GM12878 (cell line): ENCODE data around the gene SLC39A6.
"Not testable (repeated sequence)": the region's sequence is repeated elsewhere in the genome, so short reads cannot be mapped to it uniquely, and the experiment has no call there.

Experiments used
- BCL11A ChIP-seq: IDR thresholded peaks from 2 replicates; pipeline ENCODE4 v1.6.1; 2011; ENCODE audit warnings: low read depth, low read length
- BRCA1 ChIP-seq: IDR thresholded peaks from 2 replicates; pipeline ENCODE4 v1.6.1; 2011; ENCODE audit warnings: low read depth, low read length, improper control_type of control experiment
- GABPA ChIP-seq: IDR thresholded peaks from 2 replicates; pipeline ENCODE4 v1.6.1; 2014; ENCODE audit warnings: antibody characterized with exemption, low read depth, mild to moderate bottlenecking, inconsistent platforms
- POLR2A ChIP-seq: IDR thresholded peaks from 2 replicates; pipeline ENCODE4 v1.6.1; 2011; ENCODE audit warnings: low read depth, mild to moderate bottlenecking, low read length
- RFX5 ChIP-seq: IDR thresholded peaks from 2 replicates; pipeline ENCODE4 v1.6.1; 2011; ENCODE audit warnings: low read depth, low read length, improper control_type of control experiment
- SREBF2 ChIP-seq: IDR thresholded peaks from 2 replicates; pipeline ENCODE4 v1.6.1; 2012; ENCODE audit warnings: mild to moderate bottlenecking, low read length
- ZBED1 ChIP-seq: IDR thresholded peaks from 2 replicates; pipeline ENCODE4 v1.6.1; 2016; ENCODE audit warnings: borderline replicate concordance
- TF ChIP-seq, protein P1 (sequence below), 3 experiments: IDR thresholded peaks in 2 of 3; conservative IDR thresholded peaks in 1 of 3; 2 replicates each; pipeline ENCODE4 v1.5.1; 2011; ENCODE audit warnings: low read depth in 3 of 3, low read length in 3 of 3, mild to moderate bottlenecking in 3 of 3, control low read depth in 2 of 3, moderate library complexity in 2 of 3, inconsistent platforms in 1 of 3, mixed read lengths in 1 of 3; ENCODE audit not compliant: control insufficient read depth in 2 of 3, insufficient read depth in 1 of 3; ENCODE audit errors: extremely low read depth in 1 of 3

DNA sequence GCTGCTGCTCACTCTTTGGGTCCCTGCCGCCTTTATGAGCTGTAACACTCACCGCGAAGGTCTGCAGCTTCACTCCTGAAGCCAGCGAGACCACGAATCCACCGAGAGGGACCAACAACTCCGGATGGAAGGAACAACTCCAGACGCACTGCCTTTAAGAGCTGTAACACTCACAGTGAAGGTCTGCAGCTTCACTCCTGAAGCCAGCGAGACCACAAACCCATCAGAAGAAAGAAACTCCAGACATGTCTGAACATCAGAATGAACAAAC is 64.4 kb downstream of the SLC39A6 start:
- not testable (repeated sequence) for TF ChIP-seq POLR2A, ZBED1, RFX5, GABPA, BCL11A, SREBF2, BRCA1
- TF ChIP-seq, protein P1, sequence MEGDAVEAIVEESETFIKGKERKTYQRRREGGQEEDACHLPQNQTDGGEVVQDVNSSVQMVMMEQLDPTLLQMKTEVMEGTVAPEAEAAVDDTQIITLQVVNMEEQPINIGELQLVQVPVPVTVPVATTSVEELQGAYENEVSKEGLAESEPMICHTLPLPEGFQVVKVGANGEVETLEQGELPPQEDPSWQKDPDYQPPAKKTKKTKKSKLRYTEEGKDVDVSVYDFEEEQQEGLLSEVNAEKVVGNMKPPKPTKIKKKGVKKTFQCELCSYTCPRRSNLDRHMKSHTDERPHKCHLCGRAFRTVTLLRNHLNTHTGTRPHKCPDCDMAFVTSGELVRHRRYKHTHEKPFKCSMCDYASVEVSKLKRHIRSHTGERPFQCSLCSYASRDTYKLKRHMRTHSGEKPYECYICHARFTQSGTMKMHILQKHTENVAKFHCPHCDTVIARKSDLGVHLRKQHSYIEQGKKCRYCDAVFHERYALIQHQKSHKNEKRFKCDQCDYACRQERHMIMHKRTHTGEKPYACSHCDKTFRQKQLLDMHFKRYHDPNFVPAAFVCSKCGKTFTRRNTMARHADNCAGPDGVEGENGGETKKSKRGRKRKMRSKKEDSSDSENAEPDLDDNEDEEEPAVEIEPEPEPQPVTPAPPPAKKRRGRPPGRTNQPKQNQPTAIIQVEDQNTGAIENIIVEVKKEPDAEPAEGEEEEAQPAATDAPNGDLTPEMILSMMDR (IDR thresholded peaks at IDR 0.05 in 2 of 3, conservative IDR thresholded peaks at IDR 0.05 in 1 of 3; ENCODE audit: control insufficient read depth in 2 of 3, extremely low read depth in 1 of 3, insufficient read depth in 1 of 3, low read depth in 3 of 3, low read length in 3 of 3) = not testable (repeated sequence)
